GM12892 (cell line): ENCODE data around the gene GID8.

ENCODE experiments used
- POLR2A ChIP-seq: IDR thresholded peaks from 2 replicates; pipeline ENCODE4 v1.6.1; 2011; ENCODE audit warnings: low read depth, low read length, control low read depth
- POLR2AphosphoS5 ChIP-seq: IDR thresholded peaks from 2 replicates; pipeline ENCODE4 v1.6.1; 2011; ENCODE audit warnings: low read depth, low read length, control low read depth
- TAF1 ChIP-seq: IDR thresholded peaks from 2 replicates; pipeline ENCODE4 v1.6.1; 2011; ENCODE audit warnings: low read depth, mild to moderate bottlenecking, control low read depth, low read length, borderline replicate concordance

GRCh38 chr20:62979310-62979709 is 41.4 kb downstream of the GID8 start:
- TF ChIP-seq POLR2A (no peak), POLR2AphosphoS5 (no peak), TAF1 (no peak)
